Hepatocyte (in vitro differentiated cells): ENCODE measurements around the gene WFDC1.

Experiments used
- EZH2phosphoT487 ChIP-seq: fragments of 200-600 bp; sonication (generic); IDR thresholded peaks from one replicate; pipeline ENCODE4 v1.6.1; 2018; ENCODE audit warnings: antibody characterized with exemption, mild to moderate bottlenecking, low read depth, moderate library complexity; ENCODE audit not compliant: unreplicated experiment, severe bottlenecking
- TF ChIP-seq, protein P1 (sequence below): fragments of 200-600 bp; sonication (generic); IDR thresholded peaks from 2 replicates; pipeline ENCODE4 v1.5.1; 2016; ENCODE audit warnings: antibody characterized with exemption, mild to moderate bottlenecking; ENCODE audit not compliant: poor library complexity

DNA sequence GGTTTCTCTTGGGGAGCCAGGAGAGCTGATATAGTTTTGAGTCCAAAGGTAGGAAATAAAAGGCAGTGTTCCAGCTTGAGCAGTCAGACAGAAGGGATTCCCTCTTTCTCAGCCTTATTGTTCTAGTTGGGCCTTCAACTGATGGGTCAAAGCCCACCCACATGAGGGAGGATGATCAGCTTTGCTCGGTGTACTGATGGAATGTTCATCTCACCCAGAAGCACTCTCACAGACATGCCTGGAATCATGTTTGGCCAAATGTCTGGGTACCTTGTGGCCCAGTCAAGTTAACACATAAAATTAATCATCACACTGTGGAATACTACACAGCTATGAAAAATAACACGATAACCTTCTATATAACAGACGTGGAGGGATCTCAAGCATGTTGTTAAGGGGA lies 31.7 kb upstream of the WFDC1 start:
- no peak for TF ChIP-seq EZH2phosphoT487
- TF ChIP-seq, protein P1, sequence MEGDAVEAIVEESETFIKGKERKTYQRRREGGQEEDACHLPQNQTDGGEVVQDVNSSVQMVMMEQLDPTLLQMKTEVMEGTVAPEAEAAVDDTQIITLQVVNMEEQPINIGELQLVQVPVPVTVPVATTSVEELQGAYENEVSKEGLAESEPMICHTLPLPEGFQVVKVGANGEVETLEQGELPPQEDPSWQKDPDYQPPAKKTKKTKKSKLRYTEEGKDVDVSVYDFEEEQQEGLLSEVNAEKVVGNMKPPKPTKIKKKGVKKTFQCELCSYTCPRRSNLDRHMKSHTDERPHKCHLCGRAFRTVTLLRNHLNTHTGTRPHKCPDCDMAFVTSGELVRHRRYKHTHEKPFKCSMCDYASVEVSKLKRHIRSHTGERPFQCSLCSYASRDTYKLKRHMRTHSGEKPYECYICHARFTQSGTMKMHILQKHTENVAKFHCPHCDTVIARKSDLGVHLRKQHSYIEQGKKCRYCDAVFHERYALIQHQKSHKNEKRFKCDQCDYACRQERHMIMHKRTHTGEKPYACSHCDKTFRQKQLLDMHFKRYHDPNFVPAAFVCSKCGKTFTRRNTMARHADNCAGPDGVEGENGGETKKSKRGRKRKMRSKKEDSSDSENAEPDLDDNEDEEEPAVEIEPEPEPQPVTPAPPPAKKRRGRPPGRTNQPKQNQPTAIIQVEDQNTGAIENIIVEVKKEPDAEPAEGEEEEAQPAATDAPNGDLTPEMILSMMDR = no peak
